Measurements from ENCODE around the gene C14orf119.

C14orf119 gene

DNA sequence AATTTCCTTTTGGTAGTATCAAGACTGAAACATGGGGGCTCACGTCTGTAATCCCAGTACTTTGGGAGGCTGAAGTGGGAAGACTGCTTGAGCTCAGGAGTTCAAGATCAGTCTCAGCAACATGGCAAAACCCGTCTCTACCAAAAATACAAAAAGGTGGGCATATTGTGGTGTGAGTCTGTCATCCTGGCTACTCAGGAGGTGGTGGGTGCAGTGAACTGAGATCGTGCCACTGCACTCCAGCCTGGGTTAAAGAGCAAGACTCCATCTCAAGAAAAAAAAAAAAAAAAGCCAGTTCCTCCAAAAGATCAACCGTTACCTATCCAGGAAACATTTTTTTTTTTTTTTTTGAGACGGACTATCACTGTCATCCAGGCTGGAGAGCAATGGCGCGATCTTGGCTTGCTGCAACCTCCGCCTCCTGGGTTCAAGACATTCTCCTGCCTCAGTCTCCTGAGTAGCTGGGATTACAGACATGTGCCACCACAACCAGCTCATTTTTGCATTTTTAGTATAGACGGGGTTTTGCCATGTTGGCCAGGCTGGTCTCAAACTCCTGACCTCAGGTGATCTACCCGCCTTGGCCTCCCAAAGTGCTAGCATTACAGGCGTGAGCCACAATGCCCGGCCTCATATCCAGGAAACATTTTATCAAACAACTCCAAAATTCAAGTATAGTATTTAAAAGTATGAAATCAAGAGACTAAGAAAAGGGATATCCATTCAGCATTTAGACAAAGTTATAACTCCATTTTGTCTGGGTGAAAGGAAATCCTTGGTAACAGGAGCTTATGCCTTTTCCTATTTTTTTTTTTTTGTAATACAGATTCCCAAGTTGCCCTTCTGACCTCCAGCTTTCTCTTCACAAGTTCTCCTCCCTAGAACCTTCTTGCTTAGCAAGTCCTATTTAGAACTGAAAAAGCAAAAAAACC is 3.7 kb upstream of the C14orf119 start:
- no peak for DNase-seq (ENCODE audit: low read depth, low spot score)
- Histone ChIP-seq H3K4me1 (ENCODE audit: control insufficient read depth, insufficient read depth, low read length) (no peaks in the 10 kb centered on the region; the same call in 1 of the 2 replicates), H3K27me3 (ENCODE audit: control insufficient read depth, insufficient read depth, low read length) (no peaks in the 10 kb centered on the region), H3K27ac (ENCODE audit: low read length) (no peak overlapping the region), H3K9me3 (ENCODE audit: control insufficient read depth, insufficient read depth, low read length) (no peaks in the 10 kb centered on the region), H3K36me3 (ENCODE audit: control insufficient read depth, insufficient read depth, low read length) (peaks cover 6% of the 10 kb centered on the region; the same call in 1 of the 2 replicates), H3K4me3 (ENCODE audit: low read length) (no peak overlapping the region)
- whole genome bisulfite sequencing (ENCODE audit: insufficient coverage, insufficient read length) = no CpG with 5 or more reads among the region's 12 CpGs

GRCh38 chr14:23093104-23093503 is 2.2 kb upstream of the C14orf119 start:
- Histone ChIP-seq H3K4me1 (ENCODE audit: control insufficient read depth, insufficient read depth, low read length) (no peaks in the 10 kb centered on the region; the same call in 1 of the 2 replicates), H3K36me3 (ENCODE audit: control insufficient read depth, insufficient read depth, low read length) (peaks cover 10% of the 10 kb centered on the region; the same call in 1 of the 2 replicates), H3K4me3 (ENCODE audit: low read length) (no peak overlapping the region), H3K9me3 (ENCODE audit: control insufficient read depth, insufficient read depth, low read length) (no peaks in the 10 kb centered on the region), H3K27ac (ENCODE audit: low read length) (no peak overlapping the region), H3K27me3 (ENCODE audit: control insufficient read depth, insufficient read depth, low read length) (no peaks in the 10 kb centered on the region)
- WGBS (ENCODE audit: insufficient coverage, insufficient read length) = no CpG with 5 or more reads among the region's 2 CpGs
- no peak for DNase-seq (ENCODE audit: low read depth, low spot score)

DNA sequence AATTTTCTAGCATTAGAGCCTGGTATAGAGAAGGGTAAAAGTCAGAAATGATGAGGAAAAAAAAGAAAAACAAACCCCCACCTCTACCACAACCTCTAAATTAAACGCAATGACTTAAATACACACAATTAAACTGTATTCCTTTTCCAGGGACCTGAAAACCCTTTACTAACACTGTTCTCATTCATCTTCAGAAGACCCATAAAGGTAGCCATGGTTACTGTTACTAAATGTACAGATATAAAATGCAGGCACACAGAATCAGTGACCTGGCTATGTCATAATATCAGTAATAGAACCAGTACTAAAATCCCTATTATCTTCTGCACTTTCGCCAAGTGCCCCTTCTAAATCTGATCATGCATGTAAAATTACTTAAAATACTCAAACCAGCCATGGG is 1.8 kb upstream of the C14orf119 start:
- Histone ChIP-seq H3K9me3 (ENCODE audit: control insufficient read depth, insufficient read depth, low read length) (no peaks in the 10 kb centered on the region), H3K4me3 (ENCODE audit: low read length) (no peak overlapping the region; the same call in 1 of the 2 replicates), H3K27ac (ENCODE audit: low read length) (no peak overlapping the region), H3K36me3 (ENCODE audit: control insufficient read depth, insufficient read depth, low read length) (peaks cover 12% of the 10 kb centered on the region; the same call in 1 of the 2 replicates), H3K27me3 (ENCODE audit: control insufficient read depth, insufficient read depth, low read length) (no peaks in the 10 kb centered on the region), H3K4me1 (ENCODE audit: control insufficient read depth, insufficient read depth, low read length) (no peaks in the 10 kb centered on the region; the same call in 1 of the 2 replicates)
- no peak for DNase-seq (ENCODE audit: low read depth, low spot score)
- WGBS (ENCODE audit: insufficient coverage, insufficient read length) = 100% methylated on average over 1 of the region's 2 CpGs

GRCh38 chr14:23093991-23094665 is 1.2 kb upstream of the C14orf119 start:
- H3K4me3 ChIP-seq (ENCODE audit: low read length) = peak overlapping the region; percentile 92; the same call in 1 of the 2 replicates
- no peaks in the 10 kb centered on the region for H3K27me3 ChIP-seq (ENCODE audit: control insufficient read depth, insufficient read depth, low read length)
- peaks cover 12% of the 10 kb centered on the region; the same call in 1 of the 2 replicates for H3K36me3 ChIP-seq (ENCODE audit: control insufficient read depth, insufficient read depth, low read length)
- peak; percentile 72 for DNase-seq (ENCODE audit: low read depth, low spot score)
- H3K27ac ChIP-seq (ENCODE audit: low read length) = no peak overlapping the region
- no peaks in the 10 kb centered on the region for H3K9me3 ChIP-seq (ENCODE audit: control insufficient read depth, insufficient read depth, low read length)
- H3K4me1 ChIP-seq (ENCODE audit: control insufficient read depth, insufficient read depth, low read length) = no peaks in the 10 kb centered on the region; the same call in 1 of the 2 replicates
- WGBS (ENCODE audit: insufficient coverage, insufficient read length) = 100% methylated on average over 3 of the region's 14 CpGs

DNA sequence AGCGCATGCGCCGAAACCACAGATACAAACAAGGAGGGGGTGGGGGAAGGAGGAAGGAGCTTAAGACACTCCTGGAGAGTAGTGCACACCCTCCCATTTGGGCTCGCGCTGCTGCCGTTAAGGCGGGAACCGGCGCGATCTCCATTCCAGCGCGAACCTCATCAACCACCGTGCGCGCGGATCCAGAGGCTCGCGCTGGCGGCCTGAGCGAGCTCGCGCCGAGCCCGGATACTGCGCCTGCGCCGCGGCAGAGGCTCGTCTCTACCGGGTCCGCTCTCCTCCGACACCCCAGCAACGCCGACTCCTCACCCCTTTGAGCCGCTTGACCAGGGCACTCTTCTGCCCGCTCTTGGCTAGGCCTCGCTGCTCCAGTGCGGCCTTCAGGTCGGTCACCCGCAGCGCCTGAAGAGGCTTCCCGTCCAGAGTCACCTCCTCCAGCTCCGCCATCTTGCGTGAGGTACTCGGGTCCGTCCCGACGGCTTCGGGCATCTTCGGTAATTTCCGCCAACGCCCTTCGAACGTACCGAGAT is 574 bp upstream of the C14orf119 start, which contains the start of gene ACIN1:
TSS of gene ACIN1 (minus strand) at position 471 of the 530 bp plus-strand sequence. CDS start at position 447, 24 bp downstream.
- no peak for DNase-seq (ENCODE audit: low read depth, low spot score)
- Histone ChIP-seq H3K9me3 (ENCODE audit: control insufficient read depth, insufficient read depth, low read length) (no peaks in the 10 kb centered on the region), H3K4me3 (ENCODE audit: low read length) (peak within 1 kb of the TSS; percentile 92), H3K27ac (ENCODE audit: low read length) (no peak within 1 kb of the TSS), H3K36me3 (ENCODE audit: control insufficient read depth, insufficient read depth, low read length) (peaks cover 9% of the 10 kb centered on the region; the same call in 1 of the 2 replicates), H3K27me3 (ENCODE audit: control insufficient read depth, insufficient read depth, low read length) (no peaks in the 10 kb centered on the region), H3K4me1 (ENCODE audit: control insufficient read depth, insufficient read depth, low read length) (no peaks in the 10 kb centered on the region; the same call in 1 of the 2 replicates)
- WGBS (ENCODE audit: insufficient coverage, insufficient read length) = no CpG with 5 or more reads among the region's 55 CpGs

GRCh38 chr14:23097786-23098185 is 2.5 kb downstream of the C14orf119 start:
- H3K4me1 ChIP-seq (ENCODE audit: control insufficient read depth, insufficient read depth, low read length) = no peaks in the 10 kb centered on the region; the same call in 1 of the 2 replicates
- H3K36me3 ChIP-seq (ENCODE audit: control insufficient read depth, insufficient read depth, low read length) = peaks cover 7% of the 10 kb centered on the region; the same call in 1 of the 2 replicates
- H3K9me3 ChIP-seq (ENCODE audit: control insufficient read depth, insufficient read depth, low read length) = no peaks in the 10 kb centered on the region
- no peak overlapping the region for H3K4me3 ChIP-seq (ENCODE audit: low read length)
- no peak for DNase-seq (ENCODE audit: low read depth, low spot score)
- WGBS (ENCODE audit: insufficient coverage, insufficient read length) = no CpG with 5 or more reads among the region's 7 CpGs
- H3K27ac ChIP-seq (ENCODE audit: low read length) = no peak overlapping the region
- H3K27me3 ChIP-seq (ENCODE audit: control insufficient read depth, insufficient read depth, low read length) = no peaks in the 10 kb centered on the region

DNA sequence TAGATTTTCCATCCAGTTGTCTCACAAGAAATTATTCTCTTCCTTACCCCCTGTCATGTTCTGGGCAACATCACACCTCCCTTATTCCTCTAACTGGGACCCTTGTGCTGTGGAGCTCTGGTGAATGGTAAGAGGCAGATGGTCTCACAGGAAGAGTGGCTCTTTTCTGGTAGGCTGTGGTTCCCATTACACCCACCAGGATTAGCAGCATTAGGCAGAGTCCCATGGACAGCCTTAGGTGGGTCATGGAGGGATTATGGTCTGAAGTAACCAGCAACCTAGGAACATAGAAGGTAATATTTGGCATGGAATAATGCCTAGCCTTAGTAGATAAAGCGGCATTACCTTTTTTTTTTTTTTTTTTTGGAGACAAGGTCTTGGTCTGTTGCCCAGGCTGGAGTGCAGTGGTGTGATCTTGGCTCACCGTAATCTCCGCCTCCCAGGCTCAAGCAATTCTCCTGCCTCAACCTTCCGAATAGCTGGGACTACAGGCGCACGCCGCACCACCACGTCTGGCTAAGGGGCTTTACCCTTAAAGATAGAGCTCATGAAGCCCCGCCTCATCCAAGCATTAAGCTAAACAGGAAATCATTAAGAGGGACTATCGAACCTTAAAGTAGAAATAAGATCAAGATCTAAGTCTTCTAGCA is 4.0 kb downstream of the C14orf119 start:
- no CpG with 5 or more reads among the region's 10 CpGs for WGBS (ENCODE audit: insufficient coverage, insufficient read length)

DNA sequence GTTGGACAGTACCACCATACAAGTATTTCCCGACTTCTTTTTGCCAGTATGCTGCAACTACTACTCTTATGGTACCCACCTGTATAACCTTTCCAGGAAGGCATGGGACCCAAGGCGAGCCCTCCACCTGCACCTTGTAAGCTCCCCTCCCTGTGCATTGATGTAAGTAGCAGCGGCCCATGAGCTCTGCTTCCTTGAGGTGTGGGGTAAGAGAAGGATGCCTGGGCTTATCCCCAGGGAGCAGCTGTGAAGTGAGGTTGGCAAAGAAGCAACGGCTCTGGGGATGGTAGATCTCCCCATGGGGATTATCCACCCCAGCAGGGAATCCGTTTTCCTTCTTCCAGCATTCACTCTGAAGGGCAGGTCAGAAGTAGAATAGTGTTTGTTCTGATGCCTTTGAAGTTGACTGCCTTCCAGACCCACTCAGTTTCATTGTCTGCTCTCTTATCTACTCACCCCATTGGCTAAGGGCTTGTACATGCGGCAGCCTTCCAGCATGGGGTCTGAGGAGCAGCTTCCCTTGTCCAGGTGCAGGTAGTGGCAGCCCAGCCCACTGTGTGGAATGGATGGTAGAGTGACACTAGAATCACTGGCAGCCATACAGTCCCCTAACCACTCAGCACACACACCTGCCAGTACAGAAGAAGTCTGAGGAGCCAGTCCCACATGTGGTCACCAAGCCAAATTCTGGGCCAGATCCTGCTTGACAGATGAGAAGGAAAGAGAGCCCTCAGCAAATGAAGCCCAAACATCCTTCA is 6.1 kb downstream of the C14orf119 start:
- WGBS (ENCODE audit: insufficient coverage, insufficient read length) = no CpG with 5 or more reads among the region's 6 CpGs
- H3K27ac ChIP-seq (ENCODE audit: low read length) = no peak overlapping the region
- peaks cover 7% of the 10 kb centered on the region; the same call in 1 of the 2 replicates for H3K36me3 ChIP-seq (ENCODE audit: control insufficient read depth, insufficient read depth, low read length)
- no peak for DNase-seq (ENCODE audit: low read depth, low spot score)
- peaks cover 1% of the 10 kb centered on the region; the same call in 1 of the 2 replicates for H3K4me1 ChIP-seq (ENCODE audit: control insufficient read depth, insufficient read depth, low read length)
- no peaks in the 10 kb centered on the region for H3K27me3 ChIP-seq (ENCODE audit: control insufficient read depth, insufficient read depth, low read length)
- H3K4me3 ChIP-seq (ENCODE audit: low read length) = no peak overlapping the region
- H3K9me3 ChIP-seq (ENCODE audit: control insufficient read depth, insufficient read depth, low read length) = no peaks in the 10 kb centered on the region

More for the DNA sequence above, 4.0 kb downstream of the C14orf119 start:
- H3K4me1 ChIP-seq (ENCODE audit: control insufficient read depth, insufficient read depth, low read length) = no peaks in the 10 kb centered on the region; the same call in 1 of the 2 replicates
- no peak overlapping the region for H3K4me3 ChIP-seq (ENCODE audit: low read length)
- peaks cover 7% of the 10 kb centered on the region; the same call in 1 of the 2 replicates for H3K36me3 ChIP-seq (ENCODE audit: control insufficient read depth, insufficient read depth, low read length)
- no peaks in the 10 kb centered on the region for H3K27me3 ChIP-seq (ENCODE audit: control insufficient read depth, insufficient read depth, low read length)
- DNase-seq (ENCODE audit: low read depth, low spot score) = no peak
- no peak overlapping the region for H3K27ac ChIP-seq (ENCODE audit: low read length)
- H3K9me3 ChIP-seq (ENCODE audit: control insufficient read depth, insufficient read depth, low read length) = no peaks in the 10 kb centered on the region

DNA sequence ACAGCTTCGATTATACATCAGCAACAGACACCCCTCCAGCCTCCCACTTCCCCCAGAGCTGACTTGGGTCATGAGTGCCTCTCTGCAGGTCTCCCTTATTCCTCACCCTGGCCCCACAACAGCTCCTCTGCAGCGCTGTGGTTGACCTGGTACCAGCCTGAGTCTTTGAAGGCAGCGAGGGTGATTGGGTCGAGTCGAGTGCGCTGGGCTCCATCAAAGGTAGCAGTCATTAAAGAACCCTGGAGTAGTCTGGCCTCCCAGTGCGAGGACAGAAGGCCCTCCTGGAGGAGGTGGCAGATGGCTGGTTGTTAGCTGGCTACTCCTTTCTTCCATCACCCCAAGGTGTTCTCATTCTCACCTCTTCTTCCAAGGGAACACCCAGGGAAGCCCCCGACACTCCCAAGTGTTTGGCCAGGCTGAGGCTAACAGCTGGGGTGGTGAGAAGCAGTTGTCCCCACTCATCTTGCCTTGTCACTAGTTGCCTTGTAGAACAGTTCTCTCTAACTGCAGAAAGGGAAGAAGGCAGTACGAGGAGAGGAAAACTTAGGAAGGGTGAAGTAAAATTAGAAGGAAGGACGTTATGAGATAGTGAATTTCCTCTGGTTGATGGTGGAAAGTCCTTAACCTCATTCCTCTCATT is 6.8 kb downstream of the C14orf119 start:
- no peak for DNase-seq (ENCODE audit: low read depth, low spot score)
- WGBS (ENCODE audit: insufficient coverage, insufficient read length) = 100% methylated on average over 2 of the region's 10 CpGs
- no peaks in the 10 kb centered on the region for H3K27me3 ChIP-seq (ENCODE audit: control insufficient read depth, insufficient read depth, low read length)
- no peak overlapping the region for H3K27ac ChIP-seq (ENCODE audit: low read length)
- H3K36me3 ChIP-seq (ENCODE audit: control insufficient read depth, insufficient read depth, low read length) = peaks cover 7% of the 10 kb centered on the region; the same call in 1 of the 2 replicates
- 0 out of 2 replicates have a peak, but pooled peaks cover 1% of the 10 kb centered on the region for H3K4me1 ChIP-seq (ENCODE audit: control insufficient read depth, insufficient read depth, low read length)
- H3K4me3 ChIP-seq (ENCODE audit: low read length) = no peak overlapping the region
- no peaks in the 10 kb centered on the region for H3K9me3 ChIP-seq (ENCODE audit: control insufficient read depth, insufficient read depth, low read length)

Data from iPS DF 6.9 (cell line).